ENCODE results near the gene HHATL.

GRCh38 chr3:42680806-42681205, 21.8 kb downstream of the HHATL start:
- TF ChIP-seq POLR2A (IDR thresholded peaks at IDR 0.05) = no peak
- no peak for TF ChIP-seq CTCF (IDR thresholded peaks at IDR 0.05)

Measured in uterus (tissue), 2 donors.